Activated T-cell treated with anti-CD3 and anti-CD28 coated beads for 48 hours (primary cell): Measurements from ENCODE around the gene ADD3.

Experiments
- DNase-seq: peaks from one replicate; pipeline ENCODE4 v3.0.0-alpha.2; 2020; ENCODE audit warnings: low read depth

Gene ADD3

DNA sequence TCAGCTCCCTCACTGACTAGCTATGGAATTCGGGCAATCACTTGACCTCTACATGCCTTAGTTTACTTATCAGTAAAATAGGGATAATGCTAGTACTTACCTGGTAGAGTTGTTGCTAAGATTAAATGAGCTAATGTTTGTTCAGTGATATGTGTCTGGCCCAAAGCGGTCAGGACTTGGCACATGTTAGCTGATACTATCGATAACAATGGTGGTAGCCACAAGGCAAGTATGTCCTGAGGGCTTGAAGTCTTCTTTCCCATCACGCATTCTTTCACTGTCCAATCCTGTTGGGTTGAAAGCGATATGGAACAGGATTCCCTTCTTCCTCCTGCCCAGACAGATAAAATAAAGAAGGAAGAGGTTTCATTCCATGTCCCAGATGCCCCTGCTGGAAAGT is 174.1 kb downstream of the ADD3 start:
- no peak for DNase-seq

GRCh38 chr10:110184398-110184797 is 176.6 kb downstream of the ADD3 start:
- DNase-seq, result no peak
